ENCODE measurements around the gene AKAP9.
"Not testable (repeated sequence)": the region's sequence is repeated elsewhere in the genome, so short reads cannot be mapped to it uniquely, and the experiment has no call there.

Gene AKAP9

DNA sequence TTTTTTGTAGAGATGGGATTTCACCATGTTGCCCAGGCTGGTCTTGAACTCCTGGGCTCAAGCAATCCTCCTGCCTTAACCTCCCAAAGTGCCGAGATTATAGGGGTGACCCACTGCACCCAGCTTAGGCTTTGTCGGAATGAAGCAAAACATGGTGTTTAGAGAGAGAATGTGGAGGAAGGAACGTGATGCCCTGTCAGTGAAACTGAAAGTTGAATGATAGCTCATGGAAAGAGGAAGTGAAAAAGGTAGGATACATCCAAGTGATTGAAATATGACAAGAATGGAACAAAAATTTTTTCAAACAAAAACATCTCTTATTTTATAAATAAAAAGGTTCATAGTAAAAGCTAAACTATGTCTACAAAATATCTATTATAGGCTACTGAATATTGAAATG lies 5.9 kb downstream of the AKAP9 start:
- peak; percentile 30 to 61 for DNase-seq

DNA sequence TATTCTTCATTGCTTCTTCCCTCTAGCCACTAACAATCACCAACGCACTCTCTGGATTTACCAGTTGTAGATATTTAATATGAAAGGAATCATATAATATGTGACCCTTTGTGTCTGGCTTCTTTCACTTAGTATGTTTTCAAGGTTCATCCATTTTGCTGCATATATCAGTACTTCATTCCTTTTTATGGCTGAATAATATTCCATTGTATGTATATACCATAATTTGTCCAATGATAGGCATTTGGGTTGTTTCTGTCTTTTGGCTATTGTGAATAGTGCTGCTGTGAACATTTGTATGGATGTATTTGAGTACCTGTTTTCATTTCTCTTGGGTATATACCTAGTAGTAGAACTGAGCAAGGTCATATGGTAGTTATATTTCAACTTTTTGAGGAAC lies 7.3 kb downstream of the AKAP9 start:
- DNase-seq, result no peak

DNA sequence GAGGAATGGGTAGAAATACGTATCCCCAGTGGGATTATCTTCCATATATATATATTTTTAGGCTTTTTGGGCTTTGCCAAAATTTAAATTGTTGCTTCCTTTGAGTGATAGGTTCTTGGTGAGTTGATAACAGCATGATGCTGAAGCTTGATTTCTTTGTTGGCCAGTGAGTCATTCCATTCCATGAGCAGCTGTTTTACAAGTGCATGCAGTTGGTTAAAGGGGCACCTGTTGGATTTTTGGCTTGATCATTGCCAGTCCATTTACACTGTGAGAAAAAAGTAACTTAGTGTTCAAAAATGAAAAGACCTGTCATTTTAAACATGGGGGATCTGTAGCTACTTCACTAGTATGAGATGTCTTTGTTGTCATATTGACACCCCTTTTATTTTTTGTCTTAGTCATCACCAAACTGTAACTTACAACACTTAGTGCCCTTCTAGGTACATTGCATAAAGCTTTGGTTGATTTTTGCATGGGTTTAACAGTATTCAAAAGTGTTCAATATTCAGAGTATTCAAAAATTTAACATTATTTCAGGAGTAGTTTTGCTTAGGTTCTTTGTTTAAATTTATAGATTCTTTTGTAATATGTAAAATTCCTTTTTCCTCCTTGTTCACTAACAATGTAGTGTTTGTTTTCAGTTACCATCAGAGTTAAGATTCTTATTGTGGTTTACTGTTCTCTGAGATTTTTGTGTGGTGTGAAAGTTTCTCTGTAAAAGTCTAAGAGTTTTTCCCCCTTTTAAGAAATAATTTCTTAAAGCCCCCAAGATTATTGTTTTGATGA lies 8.8 kb downstream of the AKAP9 start:
- DNase-seq, result no peak

DNA sequence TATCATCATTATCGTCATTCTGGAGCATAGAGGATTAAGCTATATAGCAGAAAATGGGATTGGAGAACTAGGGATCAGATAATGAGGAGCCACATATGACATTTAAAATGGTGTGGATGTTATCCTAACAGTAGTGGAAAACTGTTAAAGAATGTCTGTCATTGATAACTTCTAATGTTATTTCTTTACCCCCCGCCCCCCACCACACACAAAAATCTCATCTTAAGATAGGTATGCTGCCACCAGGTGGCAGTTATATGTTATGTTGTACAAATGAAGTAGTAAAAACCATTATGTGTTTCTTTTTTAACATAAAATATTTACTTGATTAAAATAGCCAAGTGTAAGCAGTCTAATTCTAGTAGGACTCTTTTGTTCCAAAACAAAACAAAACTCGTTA lies 13.0 kb downstream of the AKAP9 start:
- DNase-seq, result no peak

DNA sequence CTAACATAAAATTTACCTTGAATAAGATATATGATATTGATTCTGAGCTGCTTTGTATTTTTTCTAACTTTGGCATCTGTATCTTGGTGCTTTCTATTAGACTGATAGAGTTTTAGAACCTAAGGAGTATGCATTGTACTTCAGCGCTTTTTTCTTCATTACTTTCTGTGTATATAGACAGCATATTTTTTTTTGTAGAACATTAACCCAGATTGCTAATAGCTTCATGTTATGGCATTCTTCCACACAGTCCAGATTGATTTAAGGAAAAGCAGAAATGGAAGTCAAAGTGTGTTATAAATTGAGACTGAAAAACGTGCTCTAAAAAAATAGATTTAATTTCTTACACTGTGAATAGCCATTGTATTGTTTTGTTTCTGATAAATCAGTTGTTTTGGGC lies 15.8 kb downstream of the AKAP9 start:
- DNase-seq, result not testable (repeated sequence)

DNA sequence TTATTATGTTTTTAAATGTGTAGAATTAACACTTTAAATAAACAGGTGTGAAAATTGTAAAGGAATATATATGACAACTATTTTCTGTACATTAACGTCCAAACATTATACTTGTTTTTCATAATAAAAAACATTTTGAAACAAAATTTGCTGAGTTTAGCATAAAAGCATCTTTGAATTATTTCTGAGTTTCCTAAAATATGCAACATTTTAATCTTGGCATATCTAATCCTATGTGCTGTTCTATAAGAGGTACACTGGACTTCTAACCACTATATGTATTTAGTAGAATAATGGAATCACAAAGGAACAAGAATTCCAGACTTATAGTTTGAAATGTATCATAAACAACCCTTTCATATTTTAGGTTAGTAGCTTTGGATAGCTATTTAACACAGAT lies 16.6 kb downstream of the AKAP9 start:
- DNase-seq, result no peak

DNA sequence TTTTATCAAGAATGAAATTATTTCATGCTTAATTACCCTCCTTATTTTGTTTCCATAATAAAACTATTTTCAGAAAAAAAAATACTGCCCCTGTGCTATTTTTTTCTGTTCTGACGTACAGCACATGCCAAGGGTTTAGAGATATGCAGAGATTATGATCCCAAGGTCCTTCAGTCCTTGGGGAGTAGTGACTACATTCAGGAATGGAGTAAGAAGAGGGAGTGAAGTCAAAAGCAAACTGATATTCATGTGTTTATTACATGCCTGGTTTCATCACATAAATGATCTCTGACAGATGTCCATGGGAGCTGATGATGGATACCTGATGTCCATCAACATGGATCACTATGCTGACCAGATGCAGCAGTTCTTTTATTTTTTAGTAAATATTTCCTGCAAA lies 17.2 kb downstream of the AKAP9 start:
- no peak for DNase-seq

DNA sequence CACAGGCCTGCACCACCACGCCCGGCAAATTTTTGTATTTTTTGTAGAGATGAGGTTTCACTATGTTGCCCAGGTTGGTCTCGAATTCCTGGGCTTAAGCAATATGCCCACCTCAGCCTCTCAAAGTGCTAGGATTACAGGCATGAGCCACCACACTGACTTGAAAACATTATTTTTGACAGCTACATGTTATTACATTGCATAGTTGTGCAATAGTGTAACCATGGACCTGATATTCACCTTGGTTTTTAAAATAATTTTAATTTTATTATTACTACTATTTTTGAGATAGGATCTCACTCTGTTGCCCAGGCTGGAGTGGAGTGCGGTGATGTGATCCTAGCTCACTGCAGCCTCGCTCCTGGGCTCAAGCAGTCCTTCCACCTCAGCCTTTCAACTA lies 18.4 kb downstream of the AKAP9 start:
- DNase-seq, result no peak

DNA sequence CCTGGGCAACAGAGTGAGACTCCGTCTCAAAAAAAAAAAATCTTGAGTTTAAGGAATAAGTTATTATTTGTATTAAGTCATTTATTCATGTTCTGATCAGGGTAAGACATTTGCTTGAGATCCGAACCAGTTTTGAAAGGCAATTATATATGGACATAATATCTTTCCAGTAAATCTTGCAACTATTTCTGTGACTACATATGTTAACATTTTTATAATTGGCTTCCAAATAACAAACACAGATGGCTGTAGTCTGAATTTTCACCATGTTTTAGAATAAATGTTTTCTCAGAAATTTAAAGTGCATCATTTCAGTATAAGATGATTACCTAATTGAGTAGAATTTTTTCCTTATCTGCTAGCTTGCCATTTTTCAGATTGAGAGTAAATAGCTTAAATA lies 21.2 kb downstream of the AKAP9 start:
- no peak for DNase-seq

DNA sequence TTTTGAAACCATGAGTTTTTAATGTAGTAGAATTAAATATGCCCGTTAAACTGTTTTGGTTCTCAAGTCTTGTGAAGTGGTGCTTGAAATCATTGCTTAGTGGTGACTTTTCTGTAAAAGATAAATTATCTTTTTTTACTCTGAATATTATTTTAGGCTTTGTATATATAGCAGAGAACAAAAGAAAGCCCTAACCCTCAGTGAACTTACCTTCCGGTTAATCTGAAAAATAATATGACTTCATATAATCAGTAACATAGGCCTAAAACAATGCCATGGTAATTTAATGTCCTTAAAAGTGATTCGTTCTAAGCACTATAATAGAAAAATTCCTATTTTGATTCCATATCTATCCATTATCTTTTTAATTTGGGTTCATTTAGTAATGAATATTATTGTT lies 21.8 kb downstream of the AKAP9 start:
- DNase-seq, result no peak

DNA sequence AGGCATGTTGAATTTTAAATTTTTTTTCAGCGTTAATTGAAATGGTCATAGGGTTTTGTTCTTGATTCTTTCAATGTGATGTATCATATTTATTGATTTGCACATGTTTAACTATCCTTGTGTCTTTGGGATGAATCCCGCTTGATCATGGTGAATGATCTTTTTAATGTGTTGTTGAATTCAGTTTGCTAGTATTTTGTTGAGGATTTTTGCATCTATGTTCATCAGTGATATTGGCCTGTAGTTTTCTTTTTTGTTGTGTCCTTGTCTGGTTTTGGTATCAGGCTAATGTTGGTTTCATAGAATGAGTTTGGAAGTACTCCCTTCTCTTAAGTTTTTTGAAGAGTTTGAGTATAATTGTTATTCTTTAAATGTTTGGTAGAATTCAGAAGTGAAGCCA lies 26.9 kb downstream of the AKAP9 start:
- not testable (repeated sequence) for DNase-seq

DNA sequence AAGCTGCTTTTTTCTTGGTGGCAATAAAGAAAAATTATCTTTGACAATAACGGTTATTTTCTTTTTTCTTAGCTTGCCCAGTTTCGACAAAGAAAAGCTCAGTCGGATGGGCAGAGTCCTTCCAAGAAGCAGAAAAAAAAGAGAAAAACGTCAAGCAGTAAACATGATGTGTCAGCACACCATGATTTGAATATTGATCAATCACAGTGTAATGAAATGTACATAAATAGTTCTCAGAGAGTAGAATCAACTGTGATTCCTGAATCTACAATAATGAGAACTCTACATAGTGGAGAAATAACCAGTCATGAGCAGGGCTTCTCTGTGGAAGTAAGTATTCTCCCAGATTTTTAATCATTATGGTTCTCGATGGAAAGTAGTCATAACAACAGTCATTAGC lies 33.0 kb downstream of the AKAP9 start:
- no peak for DNase-seq

DNA sequence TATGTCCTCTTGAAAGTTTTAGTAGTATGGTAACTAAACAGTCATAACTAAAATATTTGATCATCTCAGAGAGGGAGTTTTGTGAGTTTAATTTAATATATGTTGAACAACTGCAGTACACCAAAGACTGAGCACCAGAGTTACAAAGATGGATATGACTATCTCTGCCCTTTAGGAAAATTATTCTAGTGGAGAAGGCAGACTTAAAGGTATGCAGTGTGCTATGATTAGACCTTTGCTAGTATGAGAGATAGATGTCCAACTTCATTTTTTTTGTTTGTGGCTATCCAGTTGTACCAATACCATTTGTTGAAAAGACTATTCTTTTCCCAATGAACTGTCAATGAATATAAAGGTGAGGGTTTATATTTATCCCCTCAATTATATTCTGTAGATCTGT lies 33.4 kb downstream of the AKAP9 start:
- no peak for DNase-seq

DNA sequence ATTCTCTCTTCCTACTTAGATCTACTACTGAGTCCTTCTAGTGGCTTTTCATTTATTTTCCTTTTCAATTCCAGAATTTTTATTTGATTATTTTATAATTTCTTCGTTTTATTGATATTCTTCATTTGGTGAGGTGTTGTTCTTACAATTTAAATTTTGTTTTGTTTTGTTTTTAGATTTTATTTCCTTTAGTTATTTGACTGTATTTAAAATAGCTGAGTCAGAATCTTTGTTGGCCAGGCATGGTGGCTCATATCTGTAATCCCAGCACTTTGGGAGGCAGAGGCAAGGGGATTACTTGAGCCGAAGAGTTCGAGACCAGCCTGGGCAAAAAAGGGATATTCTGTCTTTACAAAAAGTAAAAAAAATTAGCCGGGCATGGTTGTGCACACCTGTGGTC lies 36.1 kb downstream of the AKAP9 start:
- no peak for DNase-seq

DNA sequence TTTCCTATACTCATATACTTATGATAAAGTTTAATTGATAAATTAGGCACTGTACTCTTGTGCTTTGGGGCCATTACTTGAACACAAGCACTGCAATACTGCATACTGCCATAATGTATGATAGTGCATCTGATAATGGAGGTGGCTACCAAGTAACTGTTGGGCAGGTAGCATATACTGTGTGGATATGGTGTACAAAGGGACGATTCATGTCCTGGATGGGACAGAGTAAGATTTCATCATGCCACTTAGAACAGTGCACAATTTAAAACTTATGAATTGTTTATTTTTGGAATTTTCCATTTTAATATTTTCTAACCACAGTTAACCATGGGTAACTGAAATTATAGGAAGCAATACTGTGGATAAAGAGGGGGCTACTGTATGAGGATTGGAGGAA lies 38.9 kb downstream of the AKAP9 start:
- no peak for DNase-seq

DNA sequence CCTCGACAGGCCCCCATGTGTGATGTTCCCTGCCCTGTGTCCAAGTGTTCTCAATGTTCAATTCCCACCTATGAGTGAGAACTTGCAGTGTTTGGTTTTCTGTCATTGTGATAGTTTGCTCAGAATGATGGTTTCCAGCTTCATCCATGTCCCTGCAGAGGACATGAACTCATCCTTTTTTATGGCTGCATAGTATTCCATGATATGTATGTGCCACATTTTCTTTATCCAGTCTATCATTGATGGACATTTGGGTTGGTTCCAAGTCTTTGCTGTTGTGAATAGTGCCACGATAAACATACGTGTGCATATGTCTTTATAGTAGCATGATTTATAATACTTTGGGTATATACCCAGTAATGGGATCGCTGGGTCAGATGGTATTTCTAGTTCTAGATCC lies 41.7 kb downstream of the AKAP9 start:
- DNase-seq, result not testable (repeated sequence)

DNA sequence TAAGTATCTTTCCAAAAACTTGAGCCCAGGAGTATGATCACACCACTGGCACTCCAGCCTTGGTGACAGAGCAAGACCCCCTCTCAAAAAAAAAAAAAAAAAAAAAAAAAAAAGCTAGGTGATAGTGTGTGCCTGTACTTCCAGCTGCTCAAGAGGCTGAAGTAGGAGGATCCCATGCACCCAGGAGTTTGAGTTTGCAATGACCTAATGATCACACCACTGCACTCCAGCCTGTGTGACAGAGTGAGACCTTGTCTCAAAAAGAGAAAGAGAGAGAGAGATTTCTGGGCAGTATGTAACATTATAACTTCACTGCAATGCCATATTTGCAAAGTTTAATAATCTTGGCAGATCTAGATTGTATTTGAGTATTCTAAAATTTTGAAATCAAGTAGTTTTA lies 47.6 kb downstream of the AKAP9 start:
- no peak for DNase-seq

DNA sequence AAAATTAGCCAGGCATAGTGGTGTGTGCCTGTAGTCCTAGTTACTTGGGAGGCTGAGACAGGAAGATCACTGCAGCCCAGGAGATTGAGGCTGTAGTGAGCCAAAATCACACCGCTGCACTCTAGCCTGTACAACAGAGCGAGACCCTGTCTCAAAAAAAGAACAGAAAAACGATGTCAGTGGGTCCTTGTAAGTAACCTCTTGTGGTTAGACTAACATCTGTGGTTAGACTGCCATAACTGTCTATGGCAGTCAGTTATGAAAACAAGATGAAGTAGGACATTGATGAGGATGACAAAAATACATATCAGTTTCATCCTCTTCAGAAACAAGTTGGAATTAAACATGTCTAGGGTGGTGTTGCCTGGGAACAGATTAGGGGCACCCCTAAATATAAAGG lies 53.3 kb downstream of the AKAP9 start:
- DNase-seq, result no peak

DNA sequence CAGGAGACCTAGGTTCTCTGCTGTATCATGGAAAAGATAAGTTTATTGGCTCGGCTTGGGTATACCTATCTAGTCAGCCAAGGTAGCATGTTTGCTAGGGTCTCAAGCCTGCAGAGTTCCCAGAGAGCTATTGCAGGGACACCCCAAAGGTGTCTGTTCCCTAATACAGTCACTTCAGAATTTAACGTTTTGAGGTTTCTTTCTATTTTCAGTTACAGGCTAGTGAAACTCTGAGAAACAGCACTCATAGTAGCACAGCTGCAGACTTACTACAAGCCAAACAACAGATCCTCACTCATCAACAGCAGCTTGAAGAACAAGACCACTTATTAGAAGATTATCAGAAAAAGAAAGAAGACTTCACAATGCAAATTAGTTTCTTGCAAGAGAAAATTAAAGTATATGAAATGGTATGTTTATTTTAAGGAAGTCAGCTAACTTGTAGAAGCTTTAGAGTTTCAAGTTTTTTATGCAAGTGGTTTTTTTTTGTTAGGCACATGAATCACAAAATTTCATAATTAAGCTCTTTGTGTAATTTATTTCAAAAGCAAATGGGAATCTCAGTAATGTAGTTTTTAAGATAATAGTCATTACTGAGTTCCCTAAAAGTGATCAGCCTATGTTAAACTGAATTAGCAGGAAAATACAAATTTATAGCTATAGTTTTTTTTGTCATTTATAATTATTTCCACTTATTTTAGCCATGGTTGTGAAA lies 54.9 kb downstream of the AKAP9 start:
- peak in 1 of 2 donors; percentile 82 for DNase-seq

DNA sequence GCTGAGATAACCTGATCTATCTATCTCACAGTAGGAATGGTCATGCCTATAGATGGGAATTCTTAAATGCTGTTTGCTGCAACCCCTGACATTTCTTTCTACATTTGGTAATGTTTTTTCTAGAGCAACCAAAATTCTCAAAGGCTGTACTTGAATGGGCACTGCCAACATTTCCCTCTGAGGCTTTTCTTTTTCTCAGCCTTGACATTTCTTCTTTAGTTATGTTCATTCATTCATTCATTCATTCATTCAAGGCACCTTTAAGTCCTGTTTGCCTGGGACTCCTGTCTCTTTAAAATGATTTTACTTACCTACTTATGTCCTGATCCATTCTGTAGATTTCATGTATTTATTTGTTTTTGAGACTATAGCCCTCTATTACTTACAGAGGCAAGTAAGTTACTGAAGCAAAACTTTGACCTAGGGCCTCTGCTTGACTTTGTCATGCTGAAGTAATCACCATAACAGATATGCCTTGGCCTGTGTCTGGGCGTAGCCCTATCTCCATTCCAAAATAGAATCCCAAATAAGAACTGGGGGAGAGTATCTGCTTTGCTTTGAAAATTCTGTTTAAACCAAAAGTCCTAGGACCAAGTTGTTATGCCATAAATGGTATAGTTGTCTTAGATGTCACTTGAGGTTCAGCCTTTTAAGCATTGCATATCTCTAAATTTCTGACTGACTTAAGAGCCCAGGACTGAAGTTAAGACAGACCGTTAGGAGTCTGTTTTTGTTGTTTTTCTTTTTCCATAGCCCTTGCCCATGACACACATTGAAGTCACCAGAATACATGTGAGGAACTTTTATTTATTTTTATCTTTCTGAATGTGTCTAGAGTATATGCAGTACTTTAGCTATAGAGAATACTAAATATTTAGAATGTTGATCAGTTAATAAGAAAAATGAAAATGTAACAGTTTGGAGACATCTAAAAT lies 59.2 kb downstream of the AKAP9 start:
- DNase-seq, result no peak

DNA sequence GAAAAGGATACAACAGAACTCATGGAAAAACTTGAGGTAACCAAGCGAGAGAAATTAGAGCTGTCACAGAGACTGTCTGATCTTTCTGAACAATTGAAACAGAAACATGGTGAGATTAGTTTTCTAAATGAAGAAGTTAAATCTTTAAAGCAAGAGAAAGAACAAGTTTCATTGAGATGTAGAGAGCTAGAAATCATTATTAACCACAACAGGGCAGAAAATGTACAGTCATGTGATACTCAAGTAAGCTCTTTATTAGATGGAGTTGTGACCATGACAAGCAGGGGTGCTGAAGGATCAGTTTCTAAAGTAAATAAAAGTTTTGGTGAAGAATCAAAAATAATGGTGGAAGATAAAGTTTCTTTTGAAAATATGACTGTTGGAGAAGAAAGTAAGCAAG lies 62.1 kb downstream of the AKAP9 start:
- no peak for DNase-seq

DNA sequence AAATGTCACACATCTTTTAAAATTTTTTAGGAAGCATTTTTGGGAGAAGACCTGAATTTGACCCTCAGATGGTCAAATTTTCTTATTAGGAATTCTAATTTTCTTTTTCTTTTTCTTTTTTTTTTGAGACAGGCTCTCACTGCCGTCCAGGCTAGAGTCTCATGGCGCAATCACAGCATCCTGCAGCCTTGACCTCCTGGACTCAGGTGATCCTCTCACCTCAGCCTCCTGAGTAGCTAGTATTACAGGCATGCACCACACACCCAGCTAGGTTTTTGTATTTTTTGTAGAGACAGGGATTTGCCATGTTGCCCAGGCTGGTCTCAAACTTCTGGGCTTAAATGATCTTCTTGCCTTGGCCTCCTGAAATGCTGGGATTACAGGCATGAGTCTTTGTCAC lies 65.4 kb downstream of the AKAP9 start:
- no peak for DNase-seq

DNA sequence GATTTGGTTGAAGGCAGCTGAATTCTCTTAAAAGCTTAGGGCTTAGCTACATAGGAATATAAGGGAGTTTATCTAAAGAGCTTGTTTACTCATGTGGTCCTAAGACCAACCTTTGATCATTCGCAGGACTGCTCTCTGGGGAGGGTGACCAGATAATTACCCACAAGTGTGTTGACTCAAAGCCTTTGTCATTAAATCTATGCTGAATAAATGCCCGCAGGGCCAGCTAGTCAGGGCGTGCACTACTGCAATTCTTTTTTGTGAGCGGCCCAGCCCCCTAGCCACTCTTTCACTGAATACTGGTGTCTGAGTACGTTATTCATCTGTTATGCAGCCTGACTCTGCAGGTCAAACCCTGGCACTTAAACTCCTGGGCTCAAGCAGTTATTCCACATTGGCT lies 69.6 kb downstream of the AKAP9 start:
- no peak for DNase-seq
